ENCODE results near the gene CCNB3. TPM values are rescaled to one million over a fixed set of nuclear protein-coding genes. Genes with fewer than 3 reads are reported as not detected.

The CCNB3 gene
- total RNA-seq, 1 experiment from 2014 or later = 0.24 TPM

DNA sequence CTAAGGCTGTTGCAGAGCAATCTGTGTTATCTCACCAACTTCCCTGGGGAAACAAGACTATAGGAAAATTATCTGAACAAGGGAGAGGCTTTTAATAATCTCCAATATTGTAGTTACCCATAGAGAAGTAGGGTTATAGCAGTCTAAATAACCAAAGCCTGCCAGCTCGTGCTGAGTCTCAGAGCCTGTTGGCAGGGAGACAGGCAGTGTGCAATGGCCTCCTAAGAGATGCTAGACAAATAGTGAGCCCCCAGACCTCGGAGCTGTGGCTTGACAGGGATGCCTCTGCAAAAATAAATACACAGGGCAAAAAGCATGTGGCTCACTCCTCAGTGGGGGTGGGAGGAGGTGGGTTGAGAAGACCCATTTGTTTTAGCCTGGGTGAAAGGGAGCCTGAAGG is 189.3 kb downstream of the CCNB3 start:
- ChIA-PET POLR2A (ENCODE audit: unreplicated experiment) (no interaction called here), CTCF (no interaction called here)
- H3K9me2 ChIP-seq (ENCODE audit: insufficient read depth) = no peaks in the 10 kb centered on the region
- TF ChIP-seq, protein P1, sequence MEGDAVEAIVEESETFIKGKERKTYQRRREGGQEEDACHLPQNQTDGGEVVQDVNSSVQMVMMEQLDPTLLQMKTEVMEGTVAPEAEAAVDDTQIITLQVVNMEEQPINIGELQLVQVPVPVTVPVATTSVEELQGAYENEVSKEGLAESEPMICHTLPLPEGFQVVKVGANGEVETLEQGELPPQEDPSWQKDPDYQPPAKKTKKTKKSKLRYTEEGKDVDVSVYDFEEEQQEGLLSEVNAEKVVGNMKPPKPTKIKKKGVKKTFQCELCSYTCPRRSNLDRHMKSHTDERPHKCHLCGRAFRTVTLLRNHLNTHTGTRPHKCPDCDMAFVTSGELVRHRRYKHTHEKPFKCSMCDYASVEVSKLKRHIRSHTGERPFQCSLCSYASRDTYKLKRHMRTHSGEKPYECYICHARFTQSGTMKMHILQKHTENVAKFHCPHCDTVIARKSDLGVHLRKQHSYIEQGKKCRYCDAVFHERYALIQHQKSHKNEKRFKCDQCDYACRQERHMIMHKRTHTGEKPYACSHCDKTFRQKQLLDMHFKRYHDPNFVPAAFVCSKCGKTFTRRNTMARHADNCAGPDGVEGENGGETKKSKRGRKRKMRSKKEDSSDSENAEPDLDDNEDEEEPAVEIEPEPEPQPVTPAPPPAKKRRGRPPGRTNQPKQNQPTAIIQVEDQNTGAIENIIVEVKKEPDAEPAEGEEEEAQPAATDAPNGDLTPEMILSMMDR (conservative IDR thresholded peaks at IDR 0.05) = no peak
- no peak for TF ChIP-seq EZH2 (IDR thresholded peaks at IDR 0.05; ENCODE audit: low read depth)
- no peaks in the 10 kb centered on the region for H3K79me2 ChIP-seq (ENCODE audit: low read depth)
- BruUV-seq (replicated peaks) = no TSS peak
- no peak overlapping the region for H3K27ac ChIP-seq
- no peak for DNase-seq
- H3K36me3 ChIP-seq (ENCODE audit: low read depth) = no peaks in the 10 kb centered on the region
- no peak overlapping the region for H2AFZ ChIP-seq
- H3K9me3 ChIP-seq (ENCODE audit: insufficient read depth, low read depth) = no peaks in the 10 kb centered on the region
- no peaks in the 10 kb centered on the region for H3F3A ChIP-seq (ENCODE audit: insufficient read depth, low read depth)
- H3K4me1 ChIP-seq (replicated peaks; ENCODE audit: insufficient read depth) = no peaks in the 10 kb centered on the region
- intact Hi-C loops (cut with micrococcal nuclease; ENCODE audit: unreplicated experiment) = no loop called here
- no peak overlapping the region for H3K4me2 ChIP-seq
- no peak overlapping the region for H3K4me3 ChIP-seq
- H4K20me1 ChIP-seq (ENCODE audit: insufficient read depth) = no peaks in the 10 kb centered on the region
- H3K27me3 ChIP-seq (ENCODE audit: insufficient read depth, low read depth) = no peaks in the 10 kb centered on the region

Other genes with a start within 250 kb of the CCNB3 start
- not detected in 2 replicates for gene AKAP4, start 3.8 kb upstream of the CCNB3 start, total RNA-seq (2021)

All from PC-9 (cell line).